Right forelimb (tissue), 1 donor: ENCODE results near the gene RNF220.

Experiments used
- DNase-seq: peaks from one replicate; pipeline ENCODE4 v3.0.0-alpha.2; 2018

The RNF220 gene

DNA sequence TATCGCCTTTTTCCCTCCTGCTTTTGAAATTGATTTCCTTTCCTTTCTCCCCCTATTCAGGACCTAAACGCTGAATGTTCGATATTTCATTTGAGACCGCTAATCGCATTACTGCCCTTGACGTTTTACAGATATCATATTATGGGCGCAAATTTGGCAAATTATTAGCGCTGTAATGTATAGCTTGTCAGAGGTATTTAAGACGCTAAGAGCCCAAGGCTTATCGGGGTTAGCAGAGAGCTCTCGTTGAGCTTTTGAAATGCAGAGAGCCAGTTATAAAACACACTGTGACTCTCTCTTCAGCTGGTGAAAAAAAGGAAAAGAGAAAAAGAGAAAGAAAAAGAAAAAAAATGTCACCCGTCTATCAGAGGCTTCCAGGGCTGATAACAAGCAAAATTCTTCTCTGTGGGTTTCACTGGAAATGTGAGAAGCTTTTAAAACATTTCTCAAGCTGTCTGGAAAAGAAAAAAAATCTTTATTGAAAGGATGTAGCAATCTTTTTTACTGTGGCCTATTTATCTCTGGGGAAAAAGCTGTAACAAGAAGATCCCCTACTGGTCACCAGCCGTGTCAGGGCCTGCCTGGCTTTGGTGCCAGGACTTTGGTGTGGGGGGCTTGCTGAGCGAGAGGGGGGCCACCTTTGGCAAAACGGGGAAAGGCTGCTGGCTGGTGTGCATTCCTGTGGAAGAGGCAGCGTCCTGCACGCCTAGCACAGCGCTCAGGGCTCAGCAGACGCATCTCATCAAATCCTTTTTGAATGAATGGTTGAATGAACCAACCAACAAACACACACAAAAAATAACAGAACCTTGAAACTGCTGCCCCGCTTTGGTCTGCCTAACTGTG lies 119.8 kb downstream of the RNF220 start:
- DNase-seq, result no peak

DNA sequence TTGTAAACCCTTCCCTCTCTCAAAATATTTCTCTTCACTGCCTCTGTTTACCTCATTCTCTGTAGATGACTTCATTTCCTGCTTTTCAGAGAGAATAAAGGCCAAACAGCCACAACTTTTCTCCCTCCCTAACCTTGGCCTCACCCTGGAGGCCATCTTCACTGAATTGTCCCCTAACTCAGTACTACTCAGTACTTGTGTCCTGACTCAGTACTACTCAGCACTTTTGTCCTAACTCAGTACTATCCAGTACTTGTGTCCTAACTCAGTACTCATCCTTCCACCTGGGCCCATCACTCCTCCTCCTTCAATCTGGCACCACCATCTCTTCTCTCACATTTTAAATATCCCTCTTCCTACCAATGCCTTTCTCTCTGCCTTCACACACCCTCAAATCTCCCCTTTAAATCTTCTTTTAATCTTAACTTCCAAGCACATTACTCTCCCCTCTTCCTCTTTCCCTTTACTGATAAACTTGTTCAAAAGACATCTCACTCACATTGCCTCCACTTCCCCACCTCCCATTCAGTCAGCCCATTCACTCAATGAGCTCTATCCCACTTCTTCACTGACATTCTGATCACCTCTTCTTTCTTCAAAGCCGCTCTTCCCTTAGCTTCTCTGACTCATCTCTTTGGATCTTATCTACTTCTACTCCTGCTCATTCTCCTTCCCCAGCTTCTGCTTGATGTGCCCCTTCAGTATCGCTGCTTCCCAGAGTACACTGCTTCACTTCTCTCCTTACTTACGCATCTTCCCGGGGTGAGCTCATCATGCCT lies 121.4 kb downstream of the RNF220 start:
- no peak for DNase-seq

DNA sequence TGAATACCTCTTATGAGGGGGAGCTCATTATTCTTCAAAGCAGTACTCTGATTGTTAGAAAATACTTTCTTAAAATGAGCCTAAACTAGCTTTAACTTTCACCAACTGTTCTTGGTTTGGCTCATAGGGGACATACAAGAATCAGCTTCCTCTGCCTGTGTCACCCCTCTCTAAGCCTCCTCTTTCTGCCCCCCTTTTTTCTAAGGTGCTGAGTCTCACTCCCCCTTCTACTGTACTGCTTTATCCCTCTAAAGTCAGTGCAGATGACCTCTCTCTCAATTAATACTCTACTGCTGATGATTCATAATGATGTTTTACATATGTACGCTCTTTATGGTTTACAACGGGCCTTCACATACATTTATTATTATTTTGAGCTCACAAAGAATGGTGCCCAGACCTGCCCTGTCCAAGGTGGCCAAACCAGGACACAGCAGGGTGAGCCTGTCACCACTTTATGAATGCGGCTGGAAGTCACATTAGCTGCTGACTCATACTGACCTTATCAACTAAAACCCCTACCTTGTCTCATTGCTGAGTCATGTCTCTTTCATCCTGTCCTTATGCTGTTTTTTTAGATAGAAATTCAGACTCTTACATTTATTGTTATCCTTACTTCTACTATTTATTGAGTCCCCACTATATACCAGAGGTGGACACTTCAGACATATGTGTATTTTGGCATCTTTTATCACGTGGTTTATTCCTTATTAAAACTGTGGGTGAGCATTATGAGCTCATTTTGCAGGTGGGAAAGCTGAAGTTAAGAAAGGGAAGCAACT lies 126.9 kb downstream of the RNF220 start:
- no peak for DNase-seq

DNA sequence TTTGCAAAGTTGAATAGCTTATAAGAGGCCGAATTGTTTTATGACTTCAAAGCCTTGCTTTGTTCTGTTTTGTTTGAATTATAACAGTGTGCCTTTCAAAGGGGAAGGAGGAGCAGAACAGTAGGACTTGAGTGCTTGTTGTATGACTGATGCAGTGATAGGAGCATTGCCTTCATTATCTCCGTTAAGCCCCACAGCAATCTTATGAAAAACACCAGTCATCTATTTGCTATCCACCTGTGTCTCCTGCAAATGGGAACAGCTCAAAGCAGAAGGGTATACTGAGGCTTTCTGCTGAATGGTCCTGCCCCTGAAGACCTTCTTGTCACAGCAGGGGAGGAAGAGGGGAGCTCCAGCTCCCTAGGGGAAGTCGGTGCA lies 127.5 kb downstream of the RNF220 start:
- DNase-seq, result no peak

DNA sequence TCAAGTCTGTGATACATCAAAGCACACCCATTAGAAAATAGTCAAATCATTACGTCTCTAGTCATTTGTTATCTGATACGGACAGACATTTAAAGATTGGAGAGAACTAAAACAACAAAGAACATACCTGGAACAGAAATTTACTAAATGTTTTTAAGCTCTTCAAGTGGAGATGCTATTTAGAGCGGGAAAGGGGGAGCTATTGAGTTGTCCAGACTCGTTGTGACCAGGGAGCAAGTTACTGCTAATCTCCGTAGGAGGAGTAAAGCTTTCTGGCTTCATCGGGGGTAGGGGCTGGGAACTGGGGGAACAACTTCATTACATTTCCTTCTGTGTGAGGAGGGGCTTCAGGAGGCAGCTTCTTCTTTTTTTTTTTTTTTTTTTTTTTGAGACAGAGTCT lies 129.7 kb downstream of the RNF220 start:
- no peak for DNase-seq

DNA sequence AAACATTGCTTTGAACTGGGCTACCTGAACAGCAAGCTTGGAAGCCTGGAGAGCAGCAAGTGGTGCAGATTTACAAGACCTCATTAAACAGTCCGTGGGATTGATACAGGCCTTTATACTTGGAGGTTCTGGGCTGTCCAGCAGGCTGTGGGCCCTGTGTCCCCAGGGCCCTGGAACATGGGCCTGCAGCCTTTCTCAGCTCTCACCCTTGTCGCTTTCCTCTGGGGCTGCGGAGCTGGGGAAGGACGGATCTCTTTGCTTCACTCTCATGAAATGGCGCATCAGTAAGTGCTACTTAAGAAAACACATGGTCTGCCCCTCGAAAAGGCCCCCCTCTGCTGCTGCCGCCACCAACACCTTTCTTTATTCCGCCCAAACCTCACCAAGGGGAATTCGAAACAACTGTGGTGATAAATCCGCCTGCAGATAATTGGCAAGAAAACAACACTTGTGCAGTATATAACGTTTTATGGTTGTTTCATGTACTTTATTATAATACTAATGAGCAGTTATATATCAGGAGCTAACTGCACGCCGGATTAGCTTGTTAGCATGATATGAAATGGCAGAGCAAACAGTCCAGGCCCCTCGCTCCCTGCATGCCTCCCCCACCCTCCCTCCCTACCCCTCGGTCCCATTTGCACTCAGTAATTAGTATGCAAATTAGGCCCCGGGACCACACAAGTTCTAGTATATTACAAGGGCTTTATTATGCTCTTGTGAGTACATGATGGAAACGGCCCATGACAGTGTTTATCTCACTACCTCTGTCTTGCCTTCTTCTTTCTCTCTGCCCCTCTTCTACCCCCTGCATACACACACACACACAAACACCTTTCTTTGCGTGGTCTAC lies 131.5 kb downstream of the RNF220 start:
- no peak for DNase-seq

DNA sequence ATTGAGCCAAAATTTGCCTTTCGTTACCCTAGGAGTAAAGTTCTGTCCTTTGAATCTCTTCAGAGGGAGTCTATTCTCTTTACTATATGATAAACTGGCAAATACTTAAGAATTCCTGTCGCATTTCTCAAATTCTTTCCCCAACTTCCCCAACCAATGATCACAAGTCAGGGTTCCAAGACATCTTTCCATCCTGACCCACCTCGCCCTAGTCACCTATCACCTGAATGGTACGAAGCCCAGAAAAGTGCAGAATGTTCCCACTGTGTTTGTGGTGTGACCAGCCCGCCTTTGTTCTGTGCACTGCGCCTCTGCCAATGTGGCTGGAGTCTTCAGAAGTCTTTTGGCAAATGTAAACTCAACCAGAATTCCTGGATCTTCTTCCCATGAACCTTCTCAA lies 132.5 kb downstream of the RNF220 start:
- no peak for DNase-seq

GRCh38 chr1:44537956-44538355 lies 132.9 kb downstream of the RNF220 start:
- DNase-seq, result no peak

- DNase-seq, result no peak
Observed at GRCh38 chr1:44539991-44540730, 135.1 kb downstream of the RNF220 start.

GRCh38 chr1:44542420-44543063 lies 137.5 kb downstream of the RNF220 start:
- DNase-seq, result no peak

DNA sequence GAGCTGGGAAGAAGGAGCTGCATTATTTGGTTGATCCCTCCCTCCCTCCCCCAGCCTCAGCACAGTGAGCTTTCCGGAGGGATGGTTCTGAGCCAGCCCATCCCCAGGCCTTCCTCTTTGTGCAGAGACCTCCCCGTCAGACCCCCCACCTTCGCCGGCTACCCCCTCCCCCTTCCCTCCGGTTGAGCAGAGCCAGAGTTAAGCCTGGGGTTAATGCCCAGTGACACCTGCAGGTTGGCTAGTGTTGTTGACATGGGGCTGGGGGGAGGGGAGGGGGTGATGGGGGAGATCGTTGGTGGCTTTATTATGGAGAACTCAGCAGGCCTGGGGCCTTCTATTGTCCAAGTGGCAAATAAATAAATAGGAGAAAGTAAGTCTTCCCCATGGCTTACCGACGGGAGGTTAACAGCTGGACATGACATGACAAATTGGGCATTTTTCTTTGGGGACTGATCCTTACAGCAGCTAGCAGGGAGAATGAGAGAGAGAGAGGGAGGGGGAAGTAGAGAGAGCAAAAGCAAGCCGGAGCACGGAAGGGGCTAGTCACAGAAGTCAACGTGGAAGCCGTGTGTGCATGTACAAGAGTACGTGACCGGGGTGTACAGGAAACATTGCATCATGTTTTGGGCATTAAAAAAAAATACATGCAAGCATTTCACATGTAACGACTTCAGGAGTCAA lies 138.1 kb downstream of the RNF220 start:
- DNase-seq, result no peak

DNA sequence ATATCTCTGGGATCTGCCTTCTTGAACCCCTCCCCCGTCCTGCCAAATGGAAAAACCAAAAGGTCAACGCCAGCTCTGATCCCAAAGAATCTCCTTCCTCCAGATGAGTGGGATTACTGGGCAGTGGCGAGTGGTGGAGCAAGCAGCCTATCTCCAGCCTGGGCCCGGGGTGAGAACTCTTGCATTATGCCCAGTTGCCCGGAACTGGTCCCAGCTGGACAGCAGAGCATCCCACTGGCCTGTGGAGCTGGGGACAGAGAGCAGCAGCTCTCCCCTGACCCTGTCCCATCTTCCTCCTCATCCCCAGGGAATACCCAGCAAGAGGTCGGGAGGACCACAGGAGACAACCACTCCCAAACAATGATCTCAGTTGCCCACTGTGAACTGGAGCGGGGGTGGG lies 138.7 kb downstream of the RNF220 start:
- no peak for DNase-seq

DNA sequence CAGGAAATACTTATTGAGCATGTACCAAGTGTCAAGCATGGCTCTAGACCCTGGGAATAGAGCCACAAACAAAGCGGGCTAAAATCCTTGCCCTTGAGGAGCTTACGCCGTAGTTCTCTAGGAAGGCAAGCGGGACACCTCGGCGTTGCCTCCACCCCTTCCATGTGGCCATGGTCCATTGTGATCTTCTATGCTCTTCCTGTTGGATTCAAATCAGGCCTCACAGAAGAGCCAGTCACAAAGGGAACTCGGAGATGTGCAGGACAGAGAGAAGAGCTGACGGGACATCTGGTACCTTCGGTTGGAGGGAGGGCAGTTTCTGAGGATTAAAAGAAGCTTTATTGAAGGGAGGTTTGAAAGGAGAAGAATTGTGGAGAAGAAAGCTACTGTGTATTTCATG lies 139.9 kb downstream of the RNF220 start:
- no peak for DNase-seq

DNA sequence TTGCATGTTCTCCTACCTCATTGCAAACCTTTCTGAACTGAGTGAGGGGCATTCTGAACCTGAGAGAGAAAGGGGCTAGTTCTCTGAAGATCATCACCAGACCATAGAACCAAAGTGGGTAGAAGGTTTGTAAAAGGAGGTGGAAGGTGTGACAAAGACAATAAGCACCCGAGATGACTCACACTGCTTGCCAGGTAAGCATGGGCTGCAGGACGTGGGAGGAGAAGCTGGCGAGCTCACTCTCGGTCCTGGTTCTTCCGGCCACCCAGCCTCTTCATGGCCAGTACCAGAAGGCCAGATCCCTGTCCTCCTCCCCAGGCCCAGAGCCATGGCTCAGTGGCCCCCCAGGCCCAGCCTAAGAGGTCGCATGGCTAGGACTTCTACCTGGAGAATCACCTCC lies 140.9 kb downstream of the RNF220 start:
- no peak for DNase-seq

DNA sequence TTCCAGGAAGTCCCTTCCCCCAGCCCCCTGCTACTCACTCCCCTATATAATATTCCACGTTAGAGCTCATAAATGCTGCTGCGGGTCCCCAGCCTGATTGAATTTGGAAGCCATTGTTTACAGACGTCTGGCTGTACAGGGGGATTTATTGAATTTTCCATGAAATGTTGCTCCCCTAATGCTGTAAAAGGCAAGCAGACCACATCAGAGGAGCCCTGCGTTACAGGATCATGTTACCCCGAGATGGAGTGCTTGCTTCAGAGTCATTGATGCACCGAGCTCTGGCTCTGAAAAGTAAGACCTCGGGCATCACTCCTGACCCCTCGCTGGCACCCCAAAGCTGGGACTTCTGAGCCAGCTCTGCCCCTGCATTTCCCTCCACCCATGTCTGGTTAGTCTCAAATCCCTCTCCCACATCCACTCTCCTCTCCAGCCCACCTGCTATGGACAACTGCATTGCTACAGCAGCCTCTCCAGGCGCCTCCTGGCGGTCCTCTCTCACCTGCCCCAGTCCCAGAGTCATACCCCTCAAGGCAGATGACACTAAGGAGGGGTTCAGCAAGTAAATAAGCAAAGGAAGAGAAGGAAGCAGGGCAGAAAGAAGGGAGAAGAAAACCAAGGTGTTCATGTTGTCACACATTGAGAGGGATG lies 141.5 kb downstream of the RNF220 start:
- DNase-seq, result no peak

DNA sequence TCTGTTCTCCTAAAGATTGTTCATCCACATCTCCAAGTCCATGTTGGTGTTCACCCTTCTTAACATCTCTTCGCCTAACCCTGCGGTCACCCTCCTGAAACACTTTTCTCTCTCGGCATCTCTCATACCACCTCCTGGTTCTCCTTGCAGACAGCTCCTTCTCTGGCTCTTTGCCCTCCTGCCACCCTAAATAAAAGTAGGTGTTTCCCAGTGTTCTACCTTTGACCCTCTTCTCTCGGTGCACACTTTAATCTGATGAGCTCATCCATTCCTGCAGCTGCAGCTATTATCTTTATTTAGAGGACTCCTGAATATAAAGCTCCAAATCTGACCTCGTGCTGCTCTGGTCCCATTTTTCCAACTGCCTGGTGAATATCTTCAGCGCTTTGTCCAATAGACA lies 142.3 kb downstream of the RNF220 start:
- DNase-seq, result no peak

DNA sequence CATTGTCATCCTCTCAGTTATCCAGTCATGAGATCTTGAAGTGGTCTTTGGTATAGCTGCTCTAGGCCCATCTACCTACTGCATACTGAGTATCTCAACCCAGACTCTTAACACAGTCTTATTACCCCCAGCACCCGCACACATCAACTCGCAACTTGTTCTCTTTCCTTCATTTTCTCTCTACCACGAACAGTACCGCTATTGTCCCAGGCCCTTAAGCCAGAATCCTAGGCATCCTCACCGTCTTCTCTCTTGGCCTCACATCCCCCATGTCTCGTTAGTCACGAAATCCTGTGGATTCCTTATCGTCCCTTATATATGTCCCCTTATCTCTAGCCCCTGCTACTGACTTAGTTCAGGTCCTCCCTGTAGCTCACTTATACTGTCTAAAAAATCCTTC lies 142.8 kb downstream of the RNF220 start:
- no peak for DNase-seq

DNA sequence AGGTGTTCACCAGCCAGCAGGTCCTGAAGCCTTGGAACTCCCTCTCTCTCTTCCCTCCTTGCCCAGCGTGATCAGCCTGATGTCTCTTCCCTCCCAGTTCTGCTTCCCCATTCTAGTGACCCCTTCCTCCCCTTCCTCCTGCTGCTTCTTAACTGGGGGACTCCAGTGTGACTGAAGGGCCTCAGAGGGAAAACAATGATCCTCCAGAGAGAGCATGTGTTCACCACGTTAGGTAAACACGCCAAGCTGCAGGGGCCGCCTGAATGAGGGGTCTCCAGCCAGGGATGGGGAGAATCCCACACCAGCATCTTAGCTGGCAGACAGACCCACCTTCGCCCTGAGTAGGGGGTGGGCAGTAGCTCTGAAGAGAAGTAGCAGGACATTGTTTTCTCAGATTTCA lies 144.5 kb downstream of the RNF220 start:
- no peak for DNase-seq

DNA sequence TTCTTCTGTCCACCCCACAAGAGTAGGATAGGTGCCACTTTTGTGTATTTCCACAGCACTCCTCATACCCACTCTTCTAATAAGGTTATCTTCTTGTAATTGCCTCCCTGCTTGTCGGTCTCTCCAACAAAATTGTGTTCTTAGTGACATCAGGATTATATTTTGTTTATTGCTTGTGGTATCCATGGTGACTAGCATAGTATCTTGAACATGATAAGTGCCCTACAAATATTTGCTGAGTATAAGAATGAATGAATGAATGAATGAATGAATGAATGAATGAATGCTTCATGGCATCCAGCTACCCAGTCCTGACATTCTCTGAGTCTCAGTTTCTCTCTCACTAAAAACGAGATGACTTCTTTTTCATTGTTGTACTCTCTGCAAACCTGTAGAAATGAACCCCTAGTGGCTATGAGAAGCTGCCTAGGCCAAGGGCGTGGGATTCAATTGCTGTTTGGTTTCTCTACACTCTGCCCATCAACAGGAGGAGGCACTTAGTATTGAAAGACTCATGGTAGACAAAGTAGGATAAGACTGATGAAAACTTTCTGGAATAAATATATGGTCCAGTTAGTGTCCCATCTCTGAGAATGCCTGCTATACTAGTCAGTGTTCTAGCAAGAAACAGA lies 148.2 kb downstream of the RNF220 start:
- DNase-seq, result no peak

DNA sequence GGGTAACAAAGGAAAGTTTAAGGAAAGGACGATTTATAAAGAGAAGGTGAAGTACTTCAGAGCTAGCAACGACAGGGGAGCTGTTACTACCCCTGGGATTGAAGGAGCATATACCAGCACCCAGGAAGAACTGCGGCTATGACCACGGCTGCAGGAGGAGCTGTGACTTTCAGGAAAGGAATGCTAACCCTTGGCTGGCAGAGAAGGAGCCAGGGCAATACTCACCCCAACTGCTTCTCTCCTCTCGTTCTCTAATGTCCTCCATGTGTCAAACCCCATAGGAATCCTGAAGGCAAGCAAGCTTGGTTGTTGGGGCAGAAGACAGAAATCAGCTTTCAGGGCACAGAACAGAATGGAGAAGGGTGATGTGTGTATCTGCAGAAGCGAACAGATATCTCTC lies 148.7 kb downstream of the RNF220 start:
- DNase-seq, result no peak
